ENCODE results near the gene MGAT3.
"Not testable (repeated sequence)": the region's sequence is repeated elsewhere in the genome, so short reads cannot be mapped to it uniquely, and the experiment has no call there.

The MGAT3 gene

DNA sequence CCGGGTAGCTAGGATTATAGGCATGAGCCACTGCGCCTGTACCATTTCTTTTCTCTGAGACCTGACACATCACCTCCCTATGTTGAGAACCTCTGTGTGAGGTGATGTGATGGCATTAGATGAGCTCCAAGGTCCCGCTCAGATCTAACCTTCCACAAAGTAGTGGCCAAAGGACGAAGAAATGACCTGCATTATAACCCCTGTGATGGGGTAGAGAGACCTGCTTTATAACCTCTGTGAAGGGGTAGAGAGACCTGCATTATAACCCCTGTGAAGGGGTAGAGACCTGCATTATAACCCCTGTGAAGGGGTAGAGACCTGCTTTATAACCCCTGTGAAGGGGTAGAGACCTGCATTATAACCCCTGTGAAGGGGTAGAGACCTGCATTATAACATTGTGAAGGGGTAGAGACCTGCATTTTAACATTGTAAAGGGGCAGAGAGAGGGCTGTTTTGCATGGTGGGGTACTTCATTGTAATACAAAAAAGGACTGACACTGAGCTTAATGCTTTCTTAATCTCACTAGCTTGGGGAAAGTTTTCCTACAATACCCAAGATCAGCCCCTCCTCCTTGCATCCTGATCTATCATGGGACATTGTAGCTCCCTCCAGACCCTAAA lies 53.8 kb downstream of the MGAT3 start:
- no peak for DNase-seq (ENCODE audit: low read depth in 1 of 2, low spot score in 1 of 2)

DNA sequence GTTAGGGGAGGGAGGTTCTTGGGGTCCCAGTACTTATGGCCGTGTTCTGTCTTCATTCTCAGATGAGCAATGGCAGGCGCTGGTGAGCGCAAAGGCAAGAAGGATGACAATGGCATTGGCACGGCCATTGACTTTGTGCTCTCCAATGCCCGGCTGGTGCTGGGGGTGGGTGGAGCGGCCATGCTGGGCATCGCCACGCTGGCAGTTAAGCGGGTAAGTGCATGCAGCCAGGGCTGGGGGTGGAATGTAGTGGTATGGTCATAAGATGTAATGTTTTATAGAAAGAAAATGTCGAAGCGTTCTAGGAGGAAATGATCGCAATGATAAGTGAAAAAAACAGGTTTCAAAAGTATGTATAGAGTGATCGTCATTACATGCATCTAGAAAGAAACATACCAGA lies 54.4 kb downstream of the MGAT3 start:
- no peak for DNase-seq (ENCODE audit: low read depth in 1 of 2, low spot score in 1 of 2)

DNA sequence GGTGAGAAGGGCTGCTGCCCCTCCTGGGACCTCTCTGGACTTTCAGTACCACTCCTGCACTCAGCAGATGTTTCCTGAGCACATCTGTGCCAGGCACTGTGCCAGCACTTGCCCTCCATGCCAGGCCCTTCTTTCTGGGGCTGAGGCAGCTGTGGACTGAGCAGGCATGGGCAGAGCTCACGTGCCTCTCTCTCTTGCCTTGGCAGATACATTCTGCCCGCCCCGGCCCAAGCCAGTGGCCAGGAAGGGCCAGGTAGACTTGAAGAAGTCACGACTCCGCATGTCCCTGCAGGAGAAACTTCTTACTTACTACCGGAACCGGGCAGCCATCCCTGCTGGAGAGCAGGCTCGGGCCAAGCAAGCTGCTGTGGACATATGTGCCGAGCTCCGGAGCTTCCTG lies 55.2 kb downstream of the MGAT3 start:
- no peak for DNase-seq (ENCODE audit: low read depth in 1 of 2, low spot score in 1 of 2)

DNA sequence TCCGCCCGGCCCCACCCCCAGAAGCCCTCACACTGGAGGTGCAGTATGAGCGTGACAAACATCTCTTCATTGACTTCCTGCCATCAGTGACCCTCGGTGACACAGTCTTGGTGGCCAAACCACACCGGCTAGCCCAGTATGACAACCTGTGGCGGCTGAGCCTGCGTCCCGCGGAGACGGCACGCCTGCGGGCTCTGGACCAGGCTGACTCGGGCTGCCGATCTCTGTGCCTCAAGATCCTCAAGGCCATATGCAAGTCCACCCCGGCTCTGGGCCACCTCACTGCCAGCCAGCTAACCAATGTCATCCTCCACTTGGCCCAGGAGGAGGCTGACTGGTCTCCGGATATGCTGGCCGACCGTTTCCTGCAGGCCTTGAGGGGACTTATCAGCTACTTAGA lies 57.0 kb downstream of the MGAT3 start:
- DNase-seq (ENCODE audit: low read depth in 1 of 2, low spot score in 1 of 2) = no peak

DNA sequence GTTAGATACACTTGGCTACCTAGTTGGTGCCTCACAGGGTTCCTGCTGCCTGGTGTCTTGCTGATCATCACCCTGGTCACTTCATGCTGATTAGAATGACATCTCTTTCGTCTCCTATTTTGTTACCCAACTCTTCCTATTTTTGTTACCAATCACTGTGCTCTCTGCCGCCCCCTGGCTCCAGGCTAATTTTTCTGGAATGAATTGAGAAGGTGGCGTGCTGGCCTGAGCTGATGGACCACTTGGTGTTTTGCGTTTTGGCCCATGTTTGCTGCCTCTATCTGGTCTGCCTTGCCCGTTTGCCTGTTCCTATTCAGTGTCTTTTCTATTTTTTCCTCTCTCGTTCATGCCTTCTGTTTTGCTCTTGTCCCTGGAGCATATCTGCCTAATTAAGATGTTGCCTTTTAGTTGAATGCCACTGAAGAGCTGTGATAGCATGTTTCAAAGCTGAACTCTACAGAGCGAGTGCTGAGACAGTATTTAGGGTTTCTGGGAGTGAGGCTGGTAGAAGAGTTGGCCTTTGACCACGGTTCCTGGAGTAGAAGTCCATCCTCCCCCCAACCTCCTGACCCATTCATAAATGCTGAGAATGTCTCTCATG lies 57.7 kb downstream of the MGAT3 start:
- DNase-seq (ENCODE audit: low read depth in 1 of 2, low spot score in 1 of 2) = no peak

DNA sequence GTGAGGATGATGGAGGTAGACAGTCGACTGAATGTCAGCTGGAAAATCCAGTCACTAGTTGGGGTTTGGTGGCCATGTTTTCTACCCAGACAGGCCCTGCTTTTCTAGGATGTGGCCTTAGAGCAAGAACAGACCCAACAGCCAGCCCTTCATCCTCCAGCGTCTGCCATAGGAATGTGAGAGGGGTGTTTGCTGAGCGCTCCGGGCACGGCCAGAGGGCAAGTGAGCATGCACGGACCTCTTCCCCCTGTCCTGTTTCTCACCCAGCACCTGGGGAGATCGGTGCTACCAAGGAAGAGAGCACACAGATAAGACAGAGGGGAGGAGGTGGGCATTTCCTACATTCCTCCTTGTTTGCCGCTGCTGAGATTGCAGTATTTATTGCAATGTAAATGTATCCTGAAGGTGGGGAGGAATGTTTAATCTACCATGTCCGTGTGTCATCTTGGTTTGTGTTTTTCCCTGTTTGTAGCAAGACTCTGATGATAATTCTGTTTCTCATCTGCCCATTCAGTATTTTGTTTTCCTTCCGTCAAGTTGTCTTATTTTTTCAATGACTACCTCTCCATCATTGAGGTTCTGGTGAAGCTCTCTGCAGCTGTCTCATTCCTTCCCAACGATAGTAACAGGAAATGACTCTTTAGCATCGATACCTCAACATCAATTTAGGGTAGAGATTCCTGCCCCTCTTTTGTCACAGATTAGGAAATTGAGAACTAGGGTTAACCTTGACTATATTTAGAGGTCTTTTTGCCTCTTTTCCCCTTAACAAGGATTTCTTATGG lies 58.6 kb downstream of the MGAT3 start:
- no peak for DNase-seq (ENCODE audit: low read depth in 1 of 2, low spot score in 1 of 2)

DNA sequence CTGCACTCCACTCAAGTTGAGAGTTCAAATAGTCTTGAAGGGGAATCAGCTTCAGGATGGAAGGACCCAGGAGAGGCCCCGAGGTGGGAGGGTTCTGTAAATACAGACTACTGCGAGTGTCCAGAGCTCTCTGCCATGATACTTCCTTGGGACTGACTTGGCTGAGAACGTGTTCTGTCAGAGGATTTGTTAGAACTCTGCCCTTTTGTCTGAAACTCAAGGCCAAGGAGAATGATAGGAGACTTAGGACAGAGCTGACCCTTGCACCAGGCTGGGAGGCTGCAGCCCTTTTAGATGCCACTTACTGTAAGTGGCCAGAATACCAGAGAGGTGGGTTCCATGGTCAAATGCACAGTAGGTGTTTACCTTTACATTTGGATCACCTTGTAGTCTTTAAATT lies 60.7 kb downstream of the MGAT3 start:
- no peak for DNase-seq (ENCODE audit: low read depth in 1 of 2, low spot score in 1 of 2)

DNA sequence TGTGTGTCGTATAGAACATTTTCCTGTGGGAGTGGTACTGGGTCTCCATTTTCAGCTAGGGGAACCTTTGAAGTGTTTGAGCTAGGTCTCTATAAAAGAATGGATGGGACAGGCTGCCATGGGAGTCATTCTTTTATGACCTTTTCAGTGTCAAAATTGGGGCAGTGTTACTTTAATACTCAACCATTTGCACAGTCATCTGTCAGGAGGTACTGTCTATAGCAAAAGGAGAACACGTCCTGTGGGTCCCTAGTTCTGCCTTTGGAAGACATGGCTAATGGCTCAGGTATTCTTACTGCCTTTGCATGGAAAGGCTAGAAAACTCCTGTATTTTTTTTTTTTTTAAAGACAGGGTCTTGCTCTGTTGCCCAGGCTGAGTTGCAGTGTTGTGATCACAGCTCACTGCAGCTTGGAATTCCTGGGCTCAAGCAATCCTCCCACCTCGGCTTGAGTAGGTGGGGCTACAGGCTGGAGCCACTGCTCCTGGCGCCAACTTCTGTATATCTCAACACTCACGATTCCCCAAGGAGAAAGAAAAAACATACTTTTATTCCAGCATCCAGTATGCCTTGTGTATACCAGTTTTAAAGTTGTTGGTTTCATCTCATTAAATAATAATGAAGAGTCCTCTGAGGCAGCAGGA lies 61.5 kb downstream of the MGAT3 start:
- DNase-seq (ENCODE audit: low read depth in 1 of 2, low spot score in 1 of 2) = no peak

DNA sequence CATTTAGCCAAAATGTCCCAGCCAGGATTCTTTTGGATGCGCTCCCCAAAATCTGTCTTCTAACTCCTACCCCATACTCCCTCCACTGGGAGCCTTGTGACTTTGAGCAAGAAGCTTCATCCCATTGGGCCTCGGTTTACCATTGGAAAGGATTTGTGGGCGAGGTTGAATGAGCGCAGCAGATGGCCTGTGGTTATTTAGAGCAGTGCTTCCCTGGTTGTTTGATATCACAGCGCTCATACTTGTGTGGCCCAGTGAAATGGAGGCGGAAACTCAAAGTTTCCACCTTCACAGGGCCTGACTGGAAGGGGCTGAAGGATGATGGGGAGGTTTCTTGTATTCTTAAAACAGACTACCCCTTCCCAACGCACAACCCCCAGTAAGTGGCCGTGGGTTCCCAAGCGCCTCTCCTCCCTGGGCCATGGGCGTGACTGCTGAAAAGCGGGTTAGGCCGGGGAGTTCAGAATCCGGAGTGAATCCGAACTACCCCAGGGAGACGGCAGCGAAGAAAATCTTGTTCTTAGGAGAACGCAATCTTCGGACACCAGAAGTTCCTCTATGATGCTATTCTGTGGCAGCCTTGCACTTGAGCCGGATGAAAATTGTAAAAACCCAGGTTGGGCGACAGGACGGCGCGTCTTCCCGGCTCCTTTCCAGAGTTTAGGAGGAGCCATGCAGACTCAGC lies 62.3 kb downstream of the MGAT3 start:
- DNase-seq (ENCODE audit: low read depth in 1 of 2, low spot score in 1 of 2) = no peak

DNA sequence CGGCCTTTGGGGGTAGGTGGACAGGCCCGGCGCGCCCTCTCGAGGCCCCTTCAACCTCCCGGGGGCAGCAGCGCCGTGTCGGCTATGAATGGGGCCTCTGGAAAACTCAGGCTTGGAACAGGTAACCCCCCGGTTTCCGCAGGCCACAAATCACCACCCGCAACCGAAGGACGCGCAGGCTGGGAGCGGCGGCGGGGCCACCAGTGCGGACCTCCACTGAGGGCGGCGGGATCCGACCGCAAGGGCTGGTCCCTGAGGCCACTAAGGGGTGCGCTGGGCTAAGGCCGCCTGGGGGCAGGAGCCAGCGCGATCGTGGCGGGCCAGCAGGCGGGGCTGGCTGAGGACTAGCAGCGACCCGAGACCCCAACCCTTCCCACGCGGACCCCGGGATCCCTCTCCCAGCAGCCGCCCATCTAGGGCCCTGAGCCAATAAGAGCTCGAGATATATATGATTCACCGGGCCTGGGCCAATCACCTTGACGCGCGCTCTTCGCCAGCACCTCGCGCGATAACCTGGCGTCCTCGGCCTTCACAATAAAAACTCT lies 62.9 kb downstream of the MGAT3 start:
- DNase-seq (ENCODE audit: low read depth in 1 of 2, low spot score in 1 of 2) = peak in 1 of 2 donors; percentile 96

DNA sequence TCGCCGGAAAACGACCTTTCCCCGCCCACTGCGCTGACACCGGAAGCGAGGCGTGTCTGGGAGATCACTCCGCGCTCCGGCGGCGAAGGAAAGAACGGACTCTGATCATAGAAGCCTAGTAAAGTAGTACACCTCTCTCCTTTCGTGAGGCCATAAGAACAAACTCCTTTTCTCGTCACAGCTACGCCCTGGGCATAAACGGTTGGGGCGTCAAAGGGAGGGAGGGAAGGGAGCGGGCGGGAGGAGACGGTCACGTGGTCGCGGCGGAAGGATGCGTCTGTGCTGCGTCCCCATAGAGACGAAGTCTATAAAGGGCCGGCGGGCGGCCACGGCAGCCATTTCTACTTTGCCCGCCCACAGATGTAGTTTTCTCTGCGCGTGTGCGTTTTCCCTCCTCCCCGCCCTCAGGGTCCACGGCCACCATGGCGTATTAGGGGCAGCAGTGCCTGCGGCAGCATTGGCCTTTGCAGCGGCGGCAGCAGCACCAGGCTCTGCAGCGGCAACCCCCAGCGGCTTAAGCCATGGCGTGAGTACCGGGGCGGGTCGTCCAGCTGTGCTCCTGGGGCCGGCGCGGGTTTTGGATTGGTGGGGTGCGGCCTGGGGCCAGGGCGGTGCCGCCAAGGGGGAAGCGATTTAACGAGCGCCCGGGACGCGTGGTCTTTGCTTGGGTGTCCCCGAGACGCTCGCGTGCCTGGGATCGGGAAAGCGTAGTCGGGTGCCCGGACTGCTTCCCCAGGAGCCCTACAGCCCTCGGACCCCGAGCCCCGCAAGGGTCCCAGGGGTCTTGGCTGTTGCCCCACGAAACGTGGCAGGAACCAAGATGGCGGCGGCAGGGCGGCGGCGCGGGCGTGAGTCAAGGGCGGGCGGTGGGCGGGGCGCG lies 63.7 kb downstream of the MGAT3 start, which contains the start of gene ATF4:
TSS of gene ATF4 (plus strand) at position 337 of the 880 bp plus-strand sequence. CDS start 884 bp downstream, outside the sequence.
- DNase-seq (ENCODE audit: low read depth in 1 of 2, low spot score in 1 of 2) = peak; percentile 88 to 93

DNA sequence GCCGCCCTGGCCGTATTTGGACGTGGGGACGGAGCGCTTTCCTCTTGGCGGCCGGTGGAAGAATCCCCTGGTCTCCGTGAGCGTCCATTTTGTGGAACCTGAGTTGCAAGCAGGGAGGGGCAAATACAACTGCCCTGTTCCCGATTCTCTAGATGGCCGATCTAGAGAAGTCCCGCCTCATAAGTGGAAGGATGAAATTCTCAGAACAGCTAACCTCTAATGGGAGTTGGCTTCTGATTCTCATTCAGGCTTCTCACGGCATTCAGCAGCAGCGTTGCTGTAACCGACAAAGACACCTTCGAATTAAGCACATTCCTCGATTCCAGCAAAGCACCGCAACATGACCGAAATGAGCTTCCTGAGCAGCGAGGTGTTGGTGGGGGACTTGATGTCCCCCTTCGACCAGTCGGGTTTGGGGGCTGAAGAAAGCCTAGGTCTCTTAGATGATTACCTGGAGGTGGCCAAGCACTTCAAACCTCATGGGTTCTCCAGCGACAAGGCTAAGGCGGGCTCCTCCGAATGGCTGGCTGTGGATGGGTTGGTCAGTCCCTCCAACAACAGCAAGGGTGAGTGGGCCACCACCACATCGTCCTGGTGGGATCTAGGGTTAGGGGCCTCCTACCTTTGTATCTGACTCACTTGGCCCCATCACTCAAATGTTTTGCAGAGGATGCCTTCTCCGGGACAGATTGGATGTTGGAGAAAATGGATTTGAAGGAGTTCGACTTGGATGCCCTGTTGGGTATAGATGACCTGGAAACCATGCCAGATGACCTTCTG lies 64.5 kb downstream of the MGAT3 start:
- not testable (repeated sequence) for DNase-seq (ENCODE audit: low read depth in 1 of 2, low spot score in 1 of 2)

DNA sequence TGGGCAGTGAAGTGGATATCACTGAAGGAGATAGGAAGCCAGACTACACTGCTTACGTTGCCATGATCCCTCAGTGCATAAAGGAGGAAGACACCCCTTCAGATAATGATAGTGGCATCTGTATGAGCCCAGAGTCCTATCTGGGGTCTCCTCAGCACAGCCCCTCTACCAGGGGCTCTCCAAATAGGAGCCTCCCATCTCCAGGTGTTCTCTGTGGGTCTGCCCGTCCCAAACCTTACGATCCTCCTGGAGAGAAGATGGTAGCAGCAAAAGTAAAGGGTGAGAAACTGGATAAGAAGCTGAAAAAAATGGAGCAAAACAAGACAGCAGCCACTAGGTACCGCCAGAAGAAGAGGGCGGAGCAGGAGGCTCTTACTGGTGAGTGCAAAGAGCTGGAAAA lies 65.3 kb downstream of the MGAT3 start:
- DNase-seq (ENCODE audit: low read depth in 1 of 2, low spot score in 1 of 2) = not testable (repeated sequence)

DNA sequence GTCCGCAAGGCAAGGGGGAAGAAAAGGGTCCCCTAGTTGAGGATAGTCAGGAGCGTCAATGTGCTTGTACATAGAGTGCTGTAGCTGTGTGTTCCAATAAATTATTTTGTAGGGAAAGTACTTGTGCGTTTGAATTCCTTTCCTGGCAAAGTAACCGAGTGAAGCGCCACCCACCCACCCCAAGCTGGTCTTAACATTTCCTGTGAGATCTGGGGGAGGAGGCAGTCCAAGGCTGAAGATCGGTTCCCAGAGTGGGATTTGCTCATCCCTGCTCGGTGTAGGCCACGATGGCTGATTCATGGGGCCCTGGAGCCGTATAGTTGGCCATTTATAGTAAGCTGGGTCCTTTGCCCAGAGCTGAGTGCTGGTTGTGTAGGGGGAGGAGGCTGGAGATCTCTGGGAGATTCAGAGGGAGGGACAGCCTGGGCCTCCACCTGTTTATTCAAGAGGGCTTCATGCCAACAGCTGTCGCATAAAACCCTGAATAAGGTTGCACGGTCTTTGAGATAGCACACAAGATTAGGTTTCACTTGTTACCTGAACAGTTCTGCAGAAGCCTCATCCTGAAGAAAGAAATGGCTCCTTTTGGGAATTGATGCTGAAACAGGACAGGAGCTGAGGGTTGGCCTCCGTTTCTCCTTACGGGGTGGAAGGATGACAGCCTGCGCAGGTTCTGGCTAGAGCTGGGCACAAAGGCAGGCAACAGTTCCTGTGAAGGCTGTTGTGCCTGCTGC lies 65.9 kb downstream of the MGAT3 start:
- DNase-seq (ENCODE audit: low read depth in 1 of 2, low spot score in 1 of 2) = no peak

DNA sequence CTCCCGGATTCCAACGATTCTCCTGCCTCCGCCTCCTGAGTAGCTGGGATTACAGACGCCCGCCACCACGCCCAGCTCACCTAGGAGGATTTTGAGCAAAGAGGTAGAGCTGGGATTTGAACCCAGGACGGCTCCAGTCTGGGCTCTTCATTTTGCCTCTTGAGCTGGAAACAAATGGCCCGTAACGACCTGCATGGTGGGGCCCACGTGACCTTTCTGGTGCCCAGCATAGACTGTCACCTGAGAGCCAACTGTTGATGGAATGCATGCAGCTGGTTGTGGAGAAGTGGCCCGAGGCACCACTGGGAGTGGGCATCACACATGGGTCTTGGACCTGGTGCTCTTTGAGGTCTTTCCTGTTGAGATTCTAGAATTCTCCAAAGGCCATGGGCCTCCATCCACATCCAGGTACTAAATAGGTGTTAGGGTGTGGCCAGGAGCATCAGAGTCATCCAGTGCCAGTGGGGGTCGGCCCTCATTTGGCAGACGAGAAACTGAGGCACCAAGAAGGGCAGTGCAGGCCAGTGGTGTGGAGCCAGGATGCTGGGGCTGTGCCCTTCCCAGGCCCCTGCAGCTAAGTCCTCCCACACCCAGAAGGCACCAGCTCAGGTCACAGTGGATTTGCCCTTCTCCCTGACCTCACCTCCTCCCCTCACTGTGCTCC lies 67.4 kb downstream of the MGAT3 start:
- no peak for DNase-seq (ENCODE audit: low read depth in 1 of 2, low spot score in 1 of 2)

DNA sequence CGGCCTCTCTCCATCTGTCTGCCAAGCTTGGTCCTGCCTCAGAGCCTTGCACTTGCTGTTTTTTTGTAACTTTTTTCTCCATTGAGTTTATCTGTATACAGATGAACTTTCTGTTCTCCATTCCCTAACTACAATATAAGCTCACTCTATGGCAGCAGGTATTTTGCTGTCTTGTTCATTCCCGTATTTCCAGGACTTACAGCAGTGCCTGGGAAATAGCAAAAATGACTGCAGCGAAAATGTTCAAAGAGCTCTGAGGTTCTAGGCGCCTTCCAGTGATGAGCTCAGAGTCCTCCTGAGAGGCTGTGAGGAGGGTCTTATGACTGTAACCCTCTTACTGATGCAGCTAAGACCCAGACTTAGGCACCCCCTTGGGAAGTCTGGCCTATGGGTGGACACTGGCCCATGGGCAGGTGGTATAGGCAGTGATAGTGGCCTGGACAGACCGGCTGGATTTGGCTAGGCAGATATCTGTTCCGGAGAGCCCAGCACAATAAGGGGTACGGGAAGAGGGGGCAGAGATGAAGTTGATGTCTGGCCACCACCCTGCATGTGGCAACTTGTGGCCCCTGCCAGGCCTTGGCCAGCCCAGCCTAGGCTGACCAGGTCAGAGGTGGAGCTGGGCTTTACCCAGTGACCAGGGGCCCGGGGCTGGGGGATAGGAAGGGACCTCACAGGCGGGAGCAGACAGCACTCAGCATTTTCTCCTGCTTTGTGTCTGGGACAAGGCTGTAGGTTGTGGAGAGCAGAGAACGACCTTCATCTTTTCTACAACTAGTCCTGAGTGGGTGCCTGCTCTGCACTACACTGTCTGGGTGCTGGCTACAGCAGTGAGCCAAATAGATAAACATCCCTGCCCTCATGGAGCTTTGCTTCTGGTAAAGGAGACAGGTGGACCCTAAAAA lies 68.2 kb downstream of the MGAT3 start:
- DNase-seq (ENCODE audit: low read depth in 1 of 2, low spot score in 1 of 2) = no peak

DNA sequence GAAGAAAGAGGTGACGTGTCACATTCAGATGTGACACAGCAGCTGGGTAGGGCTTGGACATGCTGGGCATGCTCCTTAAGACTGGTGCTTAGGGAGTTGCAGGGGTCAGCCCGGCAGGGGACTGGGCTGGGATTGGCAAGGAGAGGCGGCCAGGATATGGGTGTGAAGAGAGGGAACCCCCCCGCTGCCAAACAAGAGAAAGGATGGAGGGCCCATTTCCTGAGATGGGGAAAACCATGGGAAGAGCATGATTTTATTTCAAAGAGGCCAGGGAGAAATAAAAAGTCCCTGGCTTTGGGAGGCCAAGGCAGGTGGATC lies 68.8 kb downstream of the MGAT3 start:
- DNase-seq (ENCODE audit: low read depth in 1 of 2, low spot score in 1 of 2) = no peak
